Inflammatory macrophage (primary cell): Measurements from ENCODE around the gene ADGRF3.
"Not testable (repeated sequence)": the region's sequence is repeated elsewhere in the genome, so short reads cannot be mapped to it uniquely, and the experiment has no call there.

Experiments
- DNase-seq, 2 donors: peaks; one replicate each; pipeline ENCODE4 v3.0.0-alpha.2; 2020 to 2022

The ADGRF3 gene

GRCh38 chr2:26347286-26347865 lies 787 bp upstream of the ADGRF3 start:
- no peak for DNase-seq

- DNase-seq: peak; percentile 99 to 100
Observed at GRCh38 chr2:26345545-26346453, 790 bp downstream of the ADGRF3 start, which contains the start of gene SELENOI. TSS of gene SELENOI (plus strand) at chr2:26346143. CDS start at chr2:26346233, 90 bp downstream.

- no peak for DNase-seq
Observed at GRCh38 chr2:26345283-26345544, 1.4 kb downstream of the ADGRF3 start.

GRCh38 chr2:26344581-26345282 lies 1.9 kb downstream of the ADGRF3 start:
- no peak for DNase-seq

- DNase-seq: no peak
Observed at GRCh38 chr2:26340831-26341230, 5.8 kb downstream of the ADGRF3 start.

GRCh38 chr2:26337298-26337697 lies 9.3 kb downstream of the ADGRF3 start:
- no peak for DNase-seq

GRCh38 chr2:26336719-26337118 lies 9.9 kb downstream of the ADGRF3 start:
- DNase-seq: no peak

- DNase-seq: no peak
Observed at GRCh38 chr2:26335231-26335630, 11.4 kb downstream of the ADGRF3 start.

GRCh38 chr2:26333293-26333692 lies 13.3 kb downstream of the ADGRF3 start:
- no peak for DNase-seq

- not testable (repeated sequence) for DNase-seq
Observed at GRCh38 chr2:26331321-26331720, 15.3 kb downstream of the ADGRF3 start.

GRCh38 chr2:26330604-26331003 lies 16.0 kb downstream of the ADGRF3 start:
- no peak for DNase-seq

GRCh38 chr2:26330114-26330549 lies 16.5 kb downstream of the ADGRF3 start:
- peak; percentile 92 to 93 for DNase-seq

- DNase-seq: not testable (repeated sequence)
Observed at GRCh38 chr2:26329083-26329482, 17.5 kb downstream of the ADGRF3 start.

- DNase-seq: peak in 1 of 2 donors; percentile 23
Observed at GRCh38 chr2:26327291-26328272, 19.0 kb downstream of the ADGRF3 start.

GRCh38 chr2:26326514-26326913 lies 20.1 kb downstream of the ADGRF3 start:
- no peak for DNase-seq

- DNase-seq: no peak
Observed at GRCh38 chr2:26325851-26326250, 20.7 kb downstream of the ADGRF3 start.

- peak; percentile 17 to 53 for DNase-seq
Observed at GRCh38 chr2:26324903-26325302, 21.7 kb downstream of the ADGRF3 start.

GRCh38 chr2:26324479-26324878 lies 22.1 kb downstream of the ADGRF3 start:
- not testable (repeated sequence) for DNase-seq

- DNase-seq: no peak
Observed at GRCh38 chr2:26318950-26319349, 27.6 kb downstream of the ADGRF3 start.

GRCh38 chr2:26317377-26318105 lies 29.0 kb downstream of the ADGRF3 start:
- no peak for DNase-seq

- no peak for DNase-seq
Observed at GRCh38 chr2:26316845-26317244, 29.7 kb downstream of the ADGRF3 start.

GRCh38 chr2:26316041-26316440 lies 30.5 kb downstream of the ADGRF3 start:
- no peak for DNase-seq
